Neural cell (in vitro differentiated cells): ENCODE measurements around the gene PTPRA. TPM values are rescaled to one million over a fixed set of nuclear protein-coding genes. Genes with fewer than 3 reads are reported as not detected.

Source experiments
- H2AFZ ChIP-seq: fragments of 200-600, 300-800 bp; sonication (generic), shearing (Covaris generic); 2 replicates; pipeline ENCODE4 v1.6.0; 2014; ENCODE audit warnings: low read depth, mild to moderate bottlenecking, antibody characterized with exemption, low read length, moderate library complexity
- H3F3A ChIP-seq: fragments of 200-600 bp; shearing (Covaris generic); 2 replicates; pipeline ENCODE4 v1.6.1; 2016; ENCODE audit warnings: mild to moderate bottlenecking, moderate library complexity, mixed read lengths, antibody characterized with exemption, low read length; ENCODE audit not compliant: insufficient read depth, poor library complexity, severe bottlenecking
- H3K27ac ChIP-seq: fragments of 200-600, 300-800 bp; sonication (generic), shearing (Covaris generic); 2 replicates; pipeline ENCODE4 v1.5.1; 2014; ENCODE audit warnings: mild to moderate bottlenecking, low read length, moderate library complexity
- H3K27me3 ChIP-seq: fragments of 300-800, 200-600 bp; sonication (generic), shearing (Covaris generic); 2 replicates; pipeline ENCODE4 v1.6.0; 2014; ENCODE audit warnings: mild to moderate bottlenecking, low read depth, low read length, moderate library complexity; ENCODE audit not compliant: insufficient read depth
- H3K36me3 ChIP-seq: fragments of 300-800, 200-600 bp; sonication (generic), shearing (Covaris generic); 2 replicates; pipeline ENCODE4 v1.5.1; 2014; ENCODE audit warnings: mild to moderate bottlenecking, antibody characterized with exemption, low read length, moderate library complexity; ENCODE audit not compliant: insufficient read depth
- H3K4me2 ChIP-seq: fragments of 300-800, 200-600 bp; sonication (generic), shearing (Covaris generic); 2 replicates; pipeline ENCODE4 v1.6.0; 2014; ENCODE audit warnings: mild to moderate bottlenecking, low read length
- H3K4me3 ChIP-seq: fragments of 300-800, 200-600 bp; sonication (generic), shearing (Covaris generic); 2 replicates; pipeline ENCODE4 v1.5.1; 2014; ENCODE audit warnings: mild to moderate bottlenecking, low read length, moderate library complexity
- H3K79me2 ChIP-seq: fragments of 200-600 bp; shearing (Covaris generic); replicated peaks from 2 replicates; pipeline ENCODE4 v1.6.0; 2014; ENCODE audit warnings: mild to moderate bottlenecking, low read length, moderate library complexity; ENCODE audit not compliant: insufficient read depth
- H3K9ac ChIP-seq: fragments of 300-800, 200-600 bp; sonication (generic), shearing (Covaris generic); 2 replicates; pipeline ENCODE4 v1.6.1; 2016; ENCODE audit warnings: mild to moderate bottlenecking, low read length, mixed read lengths
- H3K9me2 ChIP-seq: fragments of 200-600 bp; shearing (Covaris generic); 2 replicates; pipeline ENCODE4 v1.6.1; 2016; ENCODE audit warnings: mild to moderate bottlenecking, low read length, mixed read lengths; ENCODE audit not compliant: insufficient read depth
- H3K9me3 ChIP-seq: fragments of 200-600, 300-800 bp; sonication (generic), shearing (Covaris generic); 2 replicates; pipeline ENCODE4 v1.6.1; 2016; ENCODE audit warnings: mild to moderate bottlenecking, mixed run types, low read length, moderate library complexity, mixed read lengths
- H4K20me1 ChIP-seq: fragments of 200-600 bp; shearing (Covaris generic); 2 replicates; pipeline ENCODE4 v1.6.1; 2016; ENCODE audit warnings: mild to moderate bottlenecking, mixed run types; ENCODE audit not compliant: insufficient read depth
- CTCF ChIP-seq: fragments of 450-650 bp; IDR thresholded peaks from 2 replicates; pipeline ENCODE4 v1.5.1; 2014; ENCODE audit warnings: antibody characterized with exemption, mild to moderate bottlenecking, moderate library complexity; ENCODE audit not compliant: poor library complexity, severe bottlenecking
- EP300 ChIP-seq: fragments of 450-650 bp; conservative IDR thresholded peaks from 2 replicates; pipeline ENCODE4 v1.6.1; 2014; ENCODE audit warnings: antibody characterized with exemption, mild to moderate bottlenecking, moderate library complexity; ENCODE audit not compliant: poor library complexity, severe bottlenecking
- EZH2 ChIP-seq: fragments of 200-600, 300-800 bp; shearing (Covaris generic), sonication (generic); IDR thresholded peaks from 2 replicates; pipeline ENCODE4 v1.6.1; 2014; ENCODE audit warnings: antibody characterized with exemption, low read length, borderline replicate concordance, mild to moderate bottlenecking; ENCODE audit not compliant: insufficient read depth, poor library complexity, severe bottlenecking
- MXI1 ChIP-seq: fragments of 450-650 bp; conservative IDR thresholded peaks from 2 replicates; pipeline ENCODE4 v1.6.1; 2014; ENCODE audit warnings: antibody characterized with exemption, mild to moderate bottlenecking; ENCODE audit not compliant: poor library complexity, severe bottlenecking
- POLR2AphosphoS5 ChIP-seq: IDR thresholded peaks from 2 replicates; pipeline ENCODE4 v1.6.1; 2012
- RAD21 ChIP-seq: fragments of 450-650 bp; conservative IDR thresholded peaks from 2 replicates; pipeline ENCODE4 v1.6.1; 2014; ENCODE audit warnings: antibody characterized with exemption, mild to moderate bottlenecking, moderate library complexity
- SMC3 ChIP-seq: fragments of 450-650 bp; conservative IDR thresholded peaks from 2 replicates; pipeline ENCODE4 v1.6.1; 2014; ENCODE audit warnings: antibody characterized with exemption, mild to moderate bottlenecking, moderate library complexity; ENCODE audit not compliant: poor library complexity
- TAF1 ChIP-seq: IDR thresholded peaks from 2 replicates; pipeline ENCODE4 v1.6.1; 2012; ENCODE audit warnings: low read depth
- polyA plus RNA-seq: library from polyadenylated mRNA; depleted of rRNA; stranded (reverse); fragments of >200 nt; gene quantifications from 2 replicates; pipeline ENCODE4 v1.2.3, GENCODE V29; 2014
- TF ChIP-seq, protein P1 (sequence below): IDR thresholded peaks from 2 replicates; pipeline ENCODE4 v1.6.1; 2012; ENCODE audit warnings: borderline replicate concordance

PTPRA gene
- polyA plus RNA-seq, 1 donor from 2014 or later = 68.2 TPM

- H3K4me2 ChIP-seq = no peak overlapping the region
- H3K9ac ChIP-seq = no peak overlapping the region
- H3K9me2 ChIP-seq = no peaks in the 10 kb centered on the region
- no peaks in the 10 kb centered on the region for H3K36me3 ChIP-seq
- no peak overlapping the region for H2AFZ ChIP-seq
- H3K27me3 ChIP-seq = no peaks in the 10 kb centered on the region
- no peak overlapping the region for H3K4me3 ChIP-seq
- H3K27ac ChIP-seq = no peak overlapping the region
- H3F3A ChIP-seq = no peaks in the 10 kb centered on the region
- no peaks in the 10 kb centered on the region for H4K20me1 ChIP-seq
- H3K9me3 ChIP-seq = no peaks in the 10 kb centered on the region
- H3K79me2 ChIP-seq = peaks cover 33% of the 10 kb centered on the region
- TF ChIP-seq POLR2AphosphoS5 (no peak), CTCF (no peak), TAF1 (no peak), SMC3 (no peak), EP300 (no peak), MXI1 (no peak)
- TF ChIP-seq, protein P1, sequence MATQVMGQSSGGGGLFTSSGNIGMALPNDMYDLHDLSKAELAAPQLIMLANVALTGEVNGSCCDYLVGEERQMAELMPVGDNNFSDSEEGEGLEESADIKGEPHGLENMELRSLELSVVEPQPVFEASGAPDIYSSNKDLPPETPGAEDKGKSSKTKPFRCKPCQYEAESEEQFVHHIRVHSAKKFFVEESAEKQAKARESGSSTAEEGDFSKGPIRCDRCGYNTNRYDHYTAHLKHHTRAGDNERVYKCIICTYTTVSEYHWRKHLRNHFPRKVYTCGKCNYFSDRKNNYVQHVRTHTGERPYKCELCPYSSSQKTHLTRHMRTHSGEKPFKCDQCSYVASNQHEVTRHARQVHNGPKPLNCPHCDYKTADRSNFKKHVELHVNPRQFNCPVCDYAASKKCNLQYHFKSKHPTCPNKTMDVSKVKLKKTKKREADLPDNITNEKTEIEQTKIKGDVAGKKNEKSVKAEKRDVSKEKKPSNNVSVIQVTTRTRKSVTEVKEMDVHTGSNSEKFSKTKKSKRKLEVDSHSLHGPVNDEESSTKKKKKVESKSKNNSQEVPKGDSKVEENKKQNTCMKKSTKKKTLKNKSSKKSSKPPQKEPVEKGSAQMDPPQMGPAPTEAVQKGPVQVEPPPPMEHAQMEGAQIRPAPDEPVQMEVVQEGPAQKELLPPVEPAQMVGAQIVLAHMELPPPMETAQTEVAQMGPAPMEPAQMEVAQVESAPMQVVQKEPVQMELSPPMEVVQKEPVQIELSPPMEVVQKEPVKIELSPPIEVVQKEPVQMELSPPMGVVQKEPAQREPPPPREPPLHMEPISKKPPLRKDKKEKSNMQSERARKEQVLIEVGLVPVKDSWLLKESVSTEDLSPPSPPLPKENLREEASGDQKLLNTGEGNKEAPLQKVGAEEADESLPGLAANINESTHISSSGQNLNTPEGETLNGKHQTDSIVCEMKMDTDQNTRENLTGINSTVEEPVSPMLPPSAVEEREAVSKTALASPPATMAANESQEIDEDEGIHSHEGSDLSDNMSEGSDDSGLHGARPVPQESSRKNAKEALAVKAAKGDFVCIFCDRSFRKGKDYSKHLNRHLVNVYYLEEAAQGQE = no peak
Observed at GRCh38 chr20:2899243-2899642, 26.0 kb downstream of the PTPRA start.

- no peak overlapping the region for H3K4me3 ChIP-seq
- H3K9me2 ChIP-seq = no peaks in the 10 kb centered on the region
- no peaks in the 10 kb centered on the region for H3K27me3 ChIP-seq
- H3F3A ChIP-seq = no peaks in the 10 kb centered on the region
- no peak overlapping the region for H3K27ac ChIP-seq
- H3K9me3 ChIP-seq = no peaks in the 10 kb centered on the region
- H4K20me1 ChIP-seq = no peaks in the 10 kb centered on the region
- H2AFZ ChIP-seq = no peak overlapping the region
- H3K79me2 ChIP-seq = peaks cover 31% of the 10 kb centered on the region
- H3K9ac ChIP-seq = no peak overlapping the region
- H3K4me2 ChIP-seq = no peak overlapping the region
- TF ChIP-seq SMC3 (no peak), POLR2AphosphoS5 (no peak)
- no peaks in the 10 kb centered on the region for H3K36me3 ChIP-seq
Observed at GRCh38 chr20:2900845-2901592, 27.7 kb downstream of the PTPRA start.

GRCh38 chr20:2902291-2902690, 29.0 kb downstream of the PTPRA start:
- H3K79me2 ChIP-seq = peaks cover 31% of the 10 kb centered on the region
- H3K9ac ChIP-seq = no peak overlapping the region
- no peak overlapping the region for H3K4me2 ChIP-seq
- H2AFZ ChIP-seq = no peak overlapping the region
- TF ChIP-seq RAD21 = no peak
- TF ChIP-seq CTCF = no peak
- no peak for TF ChIP-seq SMC3
- no peak for TF ChIP-seq POLR2AphosphoS5
- TF ChIP-seq EP300 = no peak
- TF ChIP-seq EZH2 = no peak
- no peak for TF ChIP-seq MXI1
- TF ChIP-seq, protein P1 = no peak
- TF ChIP-seq TAF1 = no peak
- H3K27me3 ChIP-seq = no peaks in the 10 kb centered on the region
- H3K9me3 ChIP-seq = no peaks in the 10 kb centered on the region
- H3K27ac ChIP-seq = no peak overlapping the region
- H3K36me3 ChIP-seq = no peaks in the 10 kb centered on the region
- no peaks in the 10 kb centered on the region for H3F3A ChIP-seq
- H3K9me2 ChIP-seq = no peaks in the 10 kb centered on the region
- no peak overlapping the region for H3K4me3 ChIP-seq
- no peaks in the 10 kb centered on the region for H4K20me1 ChIP-seq
